ENCODE results near the gene TNS1. TPM values are rescaled to one million over a fixed set of nuclear protein-coding genes. Genes with fewer than 3 reads are reported as not detected.
A peak's percentile ranks its signal among the peaks of the same experiment; 100 is the strongest.

Gene TNS1
- total and polyA plus RNA-seq, 5 donors, result 243 to 647 (median 513) TPM

DNA sequence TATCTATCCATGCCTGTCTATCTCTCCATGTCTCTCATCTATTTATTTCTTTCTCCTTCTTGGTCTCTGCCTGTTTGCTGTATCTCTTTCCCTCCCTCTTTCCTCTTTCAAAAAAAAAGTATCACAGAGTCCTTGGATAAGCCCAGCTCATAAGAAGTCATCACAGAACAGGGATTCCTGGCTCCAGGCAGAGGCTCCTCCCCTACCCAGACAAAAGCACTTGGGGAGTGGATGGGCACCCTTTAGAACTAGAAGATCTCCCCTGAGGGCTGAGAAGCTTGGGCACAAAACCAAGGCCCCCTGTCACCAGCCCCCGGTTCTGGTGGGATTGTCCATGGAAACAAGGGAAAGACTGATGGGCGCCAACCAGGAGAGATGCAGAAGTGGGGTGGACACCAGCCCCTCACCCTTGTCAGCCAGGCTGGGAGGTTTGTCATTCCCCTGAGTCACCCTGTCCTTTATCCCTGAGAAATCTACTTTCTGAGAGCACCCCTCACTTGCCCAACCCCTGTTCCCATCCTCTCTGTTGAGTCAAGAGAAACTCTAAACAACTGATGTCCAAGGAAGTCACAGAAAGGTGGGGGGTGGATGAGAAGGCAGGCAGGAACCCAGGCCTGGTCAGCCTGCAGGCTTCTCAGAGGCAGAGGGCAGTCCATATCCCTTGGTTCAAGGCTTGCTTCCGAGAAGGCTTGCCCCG, 127.1 kb downstream of the TNS1 start:
- peak in 1 of 3 donors; percentile 29 for DNase-seq
- whole genome bisulfite sequencing, result 91% methylated on average over 4 of the region's 4 CpGs
- Histone ChIP-seq H3K9me3 (ENCODE audit: control insufficient read depth, low read length) (no peaks in the 10 kb centered on the region), H3K27me3 (ENCODE audit: control insufficient read depth, insufficient read depth) (no peaks in the 10 kb centered on the region), H3K4me1 (ENCODE audit: control insufficient read depth, insufficient read depth, low read length) (no peaks in the 10 kb centered on the region), H3K27ac (ENCODE audit: low read length) (no peak overlapping the region), H3K4me3 (ENCODE audit: low read length) (no peak overlapping the region)
- intact Hi-C loops (cut with DNase I), result loop anchor here in 1 of 4 donors (10.0 kb wide), 1 partner anchor 81 kb away; no protein-coding TSS in a partner anchor
- no peak for ATAC-seq

DNA sequence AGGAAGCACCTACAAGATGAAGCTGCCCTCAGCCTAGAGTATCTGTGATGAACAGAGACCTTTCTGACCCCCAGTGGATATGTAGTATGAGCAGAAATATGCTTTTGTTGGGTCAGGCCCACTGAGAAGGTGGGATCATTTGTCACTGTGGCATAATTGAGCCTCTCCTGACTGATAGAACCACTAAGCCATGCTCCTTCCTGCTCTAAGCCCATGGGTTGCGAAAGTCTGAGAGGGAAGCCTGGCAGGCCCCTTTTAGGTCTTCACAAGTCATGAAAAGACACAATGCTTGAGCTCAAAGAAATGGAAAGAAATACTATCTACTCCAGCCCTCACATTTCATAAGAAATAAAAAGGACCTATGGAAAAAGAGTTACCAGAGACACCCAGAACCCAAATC, 127.7 kb downstream of the TNS1 start:
- Histone ChIP-seq H3K27ac (ENCODE audit: low read length) (no peak overlapping the region), H3K4me1 (ENCODE audit: control insufficient read depth, insufficient read depth, low read length) (no peaks in the 10 kb centered on the region), H3K9me3 (ENCODE audit: control insufficient read depth, low read length) (no peaks in the 10 kb centered on the region), H3K27me3 (ENCODE audit: control insufficient read depth, insufficient read depth) (no peaks in the 10 kb centered on the region), H3K4me3 (ENCODE audit: low read length) (no peak overlapping the region)
- intact Hi-C loops (cut with DNase I), result loop anchor here in 1 of 4 donors (10.0 kb wide), 1 partner anchor 80 kb away; no protein-coding TSS in a partner anchor
- 94% methylated on average over 1 of the region's 1 CpG for WGBS
- DNase-seq (no peak), ATAC-seq (no peak)

DNA sequence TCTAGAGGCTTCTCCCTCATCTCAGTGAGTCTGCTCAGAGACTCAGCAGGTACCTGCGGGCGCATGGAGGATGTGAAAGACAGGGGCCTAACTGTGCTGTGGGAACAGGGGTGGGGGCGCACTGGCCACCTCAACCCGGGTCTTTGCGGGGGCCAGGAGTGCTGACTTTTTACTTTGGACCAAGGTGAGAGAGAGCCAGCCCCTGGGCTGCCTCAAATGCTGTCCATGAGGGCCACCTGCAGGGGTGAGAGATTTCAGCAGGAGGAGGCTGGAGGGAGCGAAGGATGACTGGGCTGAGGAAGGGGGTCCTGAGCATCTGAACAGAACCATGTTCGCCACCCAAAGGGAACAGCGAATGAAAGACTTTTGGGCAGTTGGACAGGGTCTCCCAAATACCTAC, 129.4 kb downstream of the TNS1 start:
- H3K4me1 ChIP-seq (ENCODE audit: control insufficient read depth, insufficient read depth, low read length), result no peaks in the 10 kb centered on the region
- H3K27me3 ChIP-seq (ENCODE audit: control insufficient read depth, insufficient read depth), result no peaks in the 10 kb centered on the region
- intact Hi-C loops (cut with DNase I), result loop anchor here in 1 of 4 donors (10.0 kb wide), 1 partner anchor 79 kb away; no protein-coding TSS in a partner anchor
- ATAC-seq (no peak), DNase-seq (peak in 1 of 3 donors; percentile 30)
- H3K4me3 ChIP-seq (ENCODE audit: low read length), result no peak overlapping the region
- H3K9me3 ChIP-seq (ENCODE audit: control insufficient read depth, low read length), result no peaks in the 10 kb centered on the region
- no peak overlapping the region for H3K27ac ChIP-seq (ENCODE audit: low read length)
- WGBS, result 89% methylated on average over 8 of the region's 8 CpGs

DNA sequence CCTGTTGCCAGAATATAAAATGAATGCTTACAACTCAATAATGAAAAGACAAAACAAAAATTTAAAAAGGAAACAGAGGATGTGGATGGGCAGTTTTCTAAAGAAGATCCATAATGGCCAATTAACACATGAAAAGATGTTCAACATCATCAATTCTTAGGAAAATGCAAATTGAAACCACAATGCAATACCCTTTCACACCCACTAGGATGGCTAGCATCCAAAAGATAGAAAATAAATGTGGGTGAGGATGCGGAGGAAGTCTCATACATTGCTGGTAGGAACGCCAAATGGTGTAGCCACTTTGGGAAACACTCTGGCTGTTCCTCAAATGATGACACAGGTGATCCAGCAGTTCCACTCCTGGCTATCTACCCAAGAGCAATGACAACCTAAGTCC, 130.5 kb downstream of the TNS1 start:
- intact Hi-C loops (cut with DNase I), result loop anchor here in 1 of 4 donors (10.0 kb wide), 1 partner anchor 78 kb away; no protein-coding TSS in a partner anchor
- WGBS, result 58% methylated on average over 2 of the region's 2 CpGs
- no peaks in the 10 kb centered on the region for H3K9me3 ChIP-seq (ENCODE audit: control insufficient read depth, low read length)
- H3K27me3 ChIP-seq (ENCODE audit: control insufficient read depth, insufficient read depth), result no peaks in the 10 kb centered on the region
- H3K4me3 ChIP-seq (ENCODE audit: low read length), result no peak overlapping the region
- DNase-seq (no peak), ATAC-seq (no peak)
- H3K27ac ChIP-seq (ENCODE audit: low read length), result no peak overlapping the region
- H3K4me1 ChIP-seq (ENCODE audit: control insufficient read depth, insufficient read depth, low read length), result no peaks in the 10 kb centered on the region

DNA sequence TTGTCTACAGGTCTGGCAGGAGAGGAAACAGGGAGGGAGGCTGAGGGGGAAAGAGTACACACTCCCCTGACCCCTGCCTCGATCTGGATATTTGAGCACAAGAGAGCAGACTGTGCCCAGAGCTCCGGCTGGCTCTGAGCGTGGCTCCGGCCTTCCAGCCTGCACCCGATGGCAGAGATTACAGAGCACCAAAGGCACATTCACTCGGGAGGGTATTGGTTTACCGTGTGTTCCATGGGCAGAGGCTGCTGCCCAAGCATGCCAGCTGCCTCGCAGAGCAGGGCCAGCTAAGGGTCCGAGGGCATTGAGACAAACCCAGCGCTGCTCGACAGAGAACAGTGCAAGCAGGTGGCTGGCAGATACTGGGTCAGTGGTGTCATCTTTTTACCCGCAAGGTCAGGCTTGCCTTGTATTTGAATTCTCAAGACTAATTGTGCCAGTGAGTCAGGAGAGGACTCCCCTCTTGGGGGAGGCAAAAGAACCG, 132.2 kb downstream of the TNS1 start:
- WGBS, result 79% methylated on average over 13 of the region's 13 CpGs
- DNase-seq, result peak in 1 of 3 donors; percentile 31
- ATAC-seq, result peak in 1 of 2 donors; percentile 10
- intact Hi-C loops (cut with DNase I), result loop anchor here in 1 of 4 donors (10.0 kb wide), 1 partner anchor 76 kb away; no protein-coding TSS in a partner anchor
- Histone ChIP-seq H3K9me3 (ENCODE audit: control insufficient read depth, low read length) (no peaks in the 10 kb centered on the region), H3K4me3 (ENCODE audit: low read length) (no peak overlapping the region), H3K27me3 (ENCODE audit: control insufficient read depth, insufficient read depth) (no peaks in the 10 kb centered on the region), H3K27ac (ENCODE audit: low read length) (no peak overlapping the region), H3K4me1 (ENCODE audit: control insufficient read depth, insufficient read depth, low read length) (no peaks in the 10 kb centered on the region)

DNA sequence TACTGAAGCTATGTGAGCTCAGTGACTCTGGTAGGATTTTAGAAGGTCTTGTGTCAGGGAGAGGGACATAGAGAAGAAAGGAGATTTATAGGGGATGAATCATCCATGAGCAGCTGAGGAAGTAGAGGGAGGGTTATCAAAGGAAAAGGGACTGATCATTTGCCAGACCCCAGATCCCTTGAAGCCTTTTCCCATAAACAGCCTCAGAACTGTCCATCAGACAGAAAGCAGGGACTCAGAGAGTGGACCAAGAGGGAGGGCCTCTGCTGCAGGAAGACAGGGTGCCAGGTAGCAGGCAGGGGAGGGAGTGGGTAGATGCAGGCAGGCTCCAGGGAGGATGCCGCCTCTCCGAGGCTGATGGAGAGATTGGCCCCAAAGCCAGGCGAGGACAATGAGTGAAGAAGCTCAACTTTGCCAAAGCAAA, 133.9 kb downstream of the TNS1 start:
- H3K4me3 ChIP-seq (ENCODE audit: low read length), result no peak overlapping the region
- ATAC-seq (peak in 1 of 2 donors; percentile 37), DNase-seq (peak in 1 of 3 donors; percentile 19)
- no peak overlapping the region for H3K27ac ChIP-seq (ENCODE audit: low read length)
- peaks cover 4% of the 10 kb centered on the region for H3K4me1 ChIP-seq (ENCODE audit: control insufficient read depth, insufficient read depth, low read length)
- 55% methylated on average over 3 of the region's 3 CpGs for WGBS
- intact Hi-C loops (cut with DNase I), result no loop called here
- H3K9me3 ChIP-seq (ENCODE audit: control insufficient read depth, low read length), result no peaks in the 10 kb centered on the region
- H3K27me3 ChIP-seq (ENCODE audit: control insufficient read depth, insufficient read depth), result no peaks in the 10 kb centered on the region

DNA sequence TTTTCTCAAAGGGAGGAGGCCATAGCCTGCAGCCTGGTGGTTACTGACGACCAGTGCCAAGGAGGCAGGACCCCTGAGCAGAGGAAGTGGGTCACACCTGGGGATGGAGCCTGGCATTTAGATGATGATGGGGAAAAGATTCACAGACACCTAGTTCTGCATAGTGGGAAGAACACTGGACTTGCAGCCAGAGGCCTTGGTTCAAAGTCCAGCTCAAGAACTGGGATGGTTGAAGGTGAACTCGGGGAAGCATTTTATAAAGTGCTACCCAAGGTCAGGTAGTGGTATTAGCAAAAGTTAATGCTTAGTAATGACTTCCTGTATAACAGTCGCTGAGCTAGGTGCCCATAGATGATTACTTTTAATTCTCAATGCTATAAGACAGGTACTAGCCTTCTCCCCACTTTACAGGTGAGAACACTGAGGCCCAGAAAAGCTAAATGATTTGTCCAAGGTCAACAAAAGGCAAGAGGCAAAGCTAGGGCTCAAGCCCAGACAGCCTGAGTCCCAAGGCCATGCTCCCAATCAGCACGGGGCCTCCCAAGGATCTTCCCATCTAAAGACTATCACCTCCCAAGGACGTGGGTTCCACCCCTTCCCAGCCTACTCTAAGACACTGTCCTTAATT, 134.4 kb downstream of the TNS1 start:
- no peak overlapping the region for H3K27ac ChIP-seq (ENCODE audit: low read length)
- H3K27me3 ChIP-seq (ENCODE audit: control insufficient read depth, insufficient read depth), result no peaks in the 10 kb centered on the region
- no peaks in the 10 kb centered on the region for H3K9me3 ChIP-seq (ENCODE audit: control insufficient read depth, low read length)
- 88% methylated on average over 5 of the region's 5 CpGs for WGBS
- ATAC-seq, result no peak
- peaks cover 4% of the 10 kb centered on the region for H3K4me1 ChIP-seq (ENCODE audit: control insufficient read depth, insufficient read depth, low read length)
- H3K4me3 ChIP-seq (ENCODE audit: low read length), result no peak overlapping the region
- intact Hi-C loops (cut with DNase I), result no loop called here
- no peak for DNase-seq

DNA sequence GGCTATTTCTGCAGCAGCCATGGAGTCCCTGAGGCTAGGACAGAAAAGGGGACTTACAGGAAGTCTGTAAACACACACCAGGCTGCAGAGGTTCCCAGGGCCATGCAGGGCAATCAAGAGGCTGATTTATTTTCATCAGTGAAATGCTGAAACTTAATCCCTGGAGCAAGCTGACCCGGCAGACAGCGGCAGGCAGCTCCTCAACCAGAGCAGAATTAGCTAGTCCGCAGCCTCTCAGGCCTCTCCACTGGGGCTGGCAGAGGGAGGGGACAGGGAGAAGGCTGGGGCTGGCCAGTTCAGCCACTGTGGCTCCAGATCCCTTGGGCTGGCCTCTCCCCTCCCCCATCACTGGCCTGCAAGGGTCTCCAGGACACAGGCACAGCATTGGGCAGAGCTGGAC, 136.3 kb downstream of the TNS1 start:
- intact Hi-C loops (cut with DNase I), result no loop called here
- peak overlapping the region; percentile 5 for H3K27ac ChIP-seq (ENCODE audit: low read length)

DNA sequence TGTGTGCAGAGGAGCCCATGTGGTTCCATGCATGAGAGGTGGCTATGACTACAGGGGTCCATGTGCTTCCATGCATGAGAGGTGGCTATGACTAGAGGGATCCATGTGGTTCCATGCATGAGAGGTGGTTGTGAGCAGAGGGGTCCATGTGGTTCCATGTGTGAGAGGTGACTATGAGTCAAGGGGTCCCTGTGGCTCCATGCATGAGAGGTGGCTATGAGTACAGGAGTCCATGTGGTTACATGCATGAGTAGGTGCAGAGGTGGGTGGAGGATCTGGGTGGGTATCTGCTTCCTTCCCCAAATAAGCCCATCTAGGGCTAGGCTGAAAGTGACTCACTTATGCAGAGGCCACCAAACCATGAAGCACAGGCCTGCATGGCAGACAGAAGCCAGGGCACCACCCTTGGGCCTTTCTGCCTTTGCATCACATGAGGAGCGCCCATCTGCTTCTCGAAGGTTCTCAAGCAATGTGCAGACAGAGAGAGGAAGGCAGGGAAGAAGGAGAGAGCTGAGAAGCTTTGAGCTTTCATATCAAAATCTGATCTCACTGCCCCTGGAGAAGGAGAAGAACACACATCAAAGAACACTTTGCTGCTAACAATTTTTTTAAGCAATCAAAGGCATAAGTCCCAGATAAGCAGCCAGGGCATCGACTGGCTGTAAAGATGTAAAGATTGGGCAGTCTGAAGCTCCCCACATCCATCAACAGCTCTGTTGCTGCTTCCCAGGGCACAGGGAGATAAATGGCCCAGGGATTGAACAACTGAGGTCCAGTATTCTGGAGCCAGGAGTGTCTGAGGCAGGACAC, 137.6 kb downstream of the TNS1 start:
- no peak for DNase-seq
- H3K4me1 ChIP-seq (ENCODE audit: control insufficient read depth, insufficient read depth, low read length), result peaks cover 4% of the 10 kb centered on the region
- no peaks in the 10 kb centered on the region for H3K27me3 ChIP-seq (ENCODE audit: control insufficient read depth, insufficient read depth)
- H3K4me3 ChIP-seq (ENCODE audit: low read length), result no peak overlapping the region
- H3K9me3 ChIP-seq (ENCODE audit: control insufficient read depth, low read length), result no peaks in the 10 kb centered on the region
- WGBS, result 71% methylated on average over 3 of the region's 3 CpGs
- intact Hi-C loops (cut with DNase I), result no loop called here
- H3K27ac ChIP-seq (ENCODE audit: low read length), result no peak overlapping the region
- peak in 1 of 2 donors; percentile 5 for ATAC-seq

More for the DNA sequence above, 136.3 kb downstream of the TNS1 start:
- H3K4me1 ChIP-seq (ENCODE audit: control insufficient read depth, insufficient read depth, low read length), result peaks cover 4% of the 10 kb centered on the region
- no peaks in the 10 kb centered on the region for H3K27me3 ChIP-seq (ENCODE audit: control insufficient read depth, insufficient read depth)
- 62% methylated on average over 3 of the region's 3 CpGs for WGBS
- H3K4me3 ChIP-seq (ENCODE audit: low read length), result no peak overlapping the region
- ATAC-seq (no peak), DNase-seq (peak in 1 of 3 donors; percentile 48)
- H3K9me3 ChIP-seq (ENCODE audit: control insufficient read depth, low read length), result no peaks in the 10 kb centered on the region

DNA sequence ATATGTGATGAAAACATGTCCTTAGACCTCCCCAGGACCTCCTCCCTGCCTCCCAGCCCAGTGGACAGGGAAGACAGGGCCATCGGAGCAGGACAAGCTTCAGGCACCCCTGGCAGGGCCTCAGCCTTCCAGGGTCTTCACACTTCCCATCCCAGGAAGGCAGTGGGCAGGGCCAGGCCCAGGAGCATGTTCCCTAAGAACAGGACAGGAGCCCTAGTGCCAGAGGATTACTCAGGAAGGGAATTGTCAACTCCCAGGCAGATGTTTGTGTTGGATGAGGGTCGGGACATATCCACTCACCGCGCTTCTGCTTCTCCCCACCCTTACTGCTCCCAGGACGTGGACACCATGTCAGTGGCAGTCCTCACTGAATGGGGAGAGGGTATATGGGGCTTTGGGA, 138.9 kb downstream of the TNS1 start:
- H3K27me3 ChIP-seq (ENCODE audit: control insufficient read depth, insufficient read depth), result no peaks in the 10 kb centered on the region
- H3K9me3 ChIP-seq (ENCODE audit: control insufficient read depth, low read length), result no peaks in the 10 kb centered on the region
- H3K4me1 ChIP-seq (ENCODE audit: control insufficient read depth, insufficient read depth, low read length), result peaks cover 13% of the 10 kb centered on the region
- intact Hi-C loops (cut with DNase I), result no loop called here
- H3K4me3 ChIP-seq (ENCODE audit: low read length), result no peak overlapping the region
- ATAC-seq, result peak in 1 of 2 donors; percentile 26
- WGBS, result 59% methylated on average over 5 of the region's 5 CpGs
- peak in 1 of 3 donors; percentile 38 for DNase-seq
- H3K27ac ChIP-seq (ENCODE audit: low read length), result no peak overlapping the region
